ENCODE results near the gene TRPT1. TPM values are rescaled to one million over a fixed set of nuclear protein-coding genes. Genes with fewer than 3 reads are reported as not detected.
A peak's percentile ranks its signal among the peaks of the same experiment; 100 is the strongest.

TRPT1 gene
- total RNA-seq, 2 experiments from 2014 or later, result 33.7 to 41.5 TPM

DNA sequence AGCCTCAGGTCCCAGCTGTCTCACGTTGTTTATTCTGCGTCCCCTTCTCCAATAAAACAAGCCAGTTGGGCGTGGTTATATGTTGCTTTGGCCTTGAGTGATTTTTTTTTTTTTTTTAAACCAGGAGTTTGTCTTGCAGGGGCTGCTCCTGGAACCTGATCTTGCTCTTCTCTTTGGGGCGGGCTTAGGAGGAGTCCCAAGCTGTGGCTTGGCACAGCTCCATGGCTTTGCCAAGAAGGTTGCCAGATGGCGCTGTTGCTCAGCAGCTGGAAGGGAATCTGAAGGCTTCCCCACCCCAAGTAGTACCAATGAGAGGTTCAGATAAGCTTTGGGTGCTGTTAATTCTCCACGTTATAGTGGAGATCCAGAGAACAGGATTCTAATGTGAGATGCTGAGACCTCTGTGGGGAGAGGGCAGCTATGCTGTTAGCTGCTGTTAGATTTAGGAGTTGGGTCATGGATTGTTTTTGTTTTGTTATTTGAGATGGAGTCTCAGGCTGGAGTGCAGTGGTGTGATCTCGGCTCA lies 21.5 kb downstream of the TRPT1 start:
- peaks cover 79% of the 10 kb centered on the region for H3K36me3 Mint-ChIP-seq (ENCODE audit: low read depth)
- TF ChIP-seq, protein P1, sequence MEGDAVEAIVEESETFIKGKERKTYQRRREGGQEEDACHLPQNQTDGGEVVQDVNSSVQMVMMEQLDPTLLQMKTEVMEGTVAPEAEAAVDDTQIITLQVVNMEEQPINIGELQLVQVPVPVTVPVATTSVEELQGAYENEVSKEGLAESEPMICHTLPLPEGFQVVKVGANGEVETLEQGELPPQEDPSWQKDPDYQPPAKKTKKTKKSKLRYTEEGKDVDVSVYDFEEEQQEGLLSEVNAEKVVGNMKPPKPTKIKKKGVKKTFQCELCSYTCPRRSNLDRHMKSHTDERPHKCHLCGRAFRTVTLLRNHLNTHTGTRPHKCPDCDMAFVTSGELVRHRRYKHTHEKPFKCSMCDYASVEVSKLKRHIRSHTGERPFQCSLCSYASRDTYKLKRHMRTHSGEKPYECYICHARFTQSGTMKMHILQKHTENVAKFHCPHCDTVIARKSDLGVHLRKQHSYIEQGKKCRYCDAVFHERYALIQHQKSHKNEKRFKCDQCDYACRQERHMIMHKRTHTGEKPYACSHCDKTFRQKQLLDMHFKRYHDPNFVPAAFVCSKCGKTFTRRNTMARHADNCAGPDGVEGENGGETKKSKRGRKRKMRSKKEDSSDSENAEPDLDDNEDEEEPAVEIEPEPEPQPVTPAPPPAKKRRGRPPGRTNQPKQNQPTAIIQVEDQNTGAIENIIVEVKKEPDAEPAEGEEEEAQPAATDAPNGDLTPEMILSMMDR (IDR thresholded peaks at IDR 0.05), result peak; percentile 62
- POLR2A ChIA-PET, result interaction anchor here (0.7 to 9.7 kb wide), 15 partner anchors 7 to 119 kb away, joined by 3 to 206 read pairs (median 4); partner anchors contain the start of genes ESRRA, FKBP2, NUDT22 and PLCB3
- ATAC-seq (peak; percentile 10), DNase-seq (peak; percentile 87)
- CTCF ChIA-PET, result interaction anchor here (0.7 to 7.5 kb wide), 25 partner anchors 9 to 155 kb away, joined by 3 to 111 read pairs (median 7); partner anchors contain the start of genes BAD, CATSPERZ, FKBP2 and NUDT22
- peaks cover 44% of the 10 kb centered on the region for H3K4me1 Mint-ChIP-seq (ENCODE audit: low read depth)
- H3K27ac Mint-ChIP-seq, result peak overlapping the region; percentile 65
- no peaks in the 10 kb centered on the region for H3K27me3 Mint-ChIP-seq
- intact Hi-C loops (cut with micrococcal nuclease), result loop anchor here (5.0 kb wide), 1 partner anchor 98 kb away; the partner anchor contains the start of gene CATSPERZ
- no peaks in the 10 kb centered on the region for H3K9me3 Mint-ChIP-seq
- H3K4me3 Mint-ChIP-seq, result peak overlapping the region; percentile 53

DNA sequence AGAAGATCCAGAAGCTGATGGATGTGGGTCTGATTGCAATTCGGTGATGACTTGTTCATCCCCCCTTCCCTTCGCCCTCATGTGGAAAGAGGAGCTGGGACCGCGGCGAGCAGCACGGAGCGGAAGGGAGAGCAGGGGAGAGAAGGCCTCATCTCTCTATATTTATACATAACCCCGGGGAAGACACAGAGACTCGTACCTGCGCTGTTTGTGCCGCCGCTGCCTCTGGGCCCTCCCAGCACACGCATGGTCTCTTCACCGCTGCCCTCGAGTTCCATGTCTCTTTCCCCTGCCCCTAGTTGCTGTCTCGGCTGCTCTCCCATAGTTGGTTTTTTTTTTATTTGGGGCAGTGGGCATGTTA lies 21.9 kb downstream of the TRPT1 start:
- intact Hi-C loops (cut with micrococcal nuclease), result loop anchor here (5.0 kb wide), 1 partner anchor 98 kb away; the partner anchor contains the start of gene CATSPERZ
- no peaks in the 10 kb centered on the region for H3K9me3 Mint-ChIP-seq
- DNase-seq, result no peak
- TF ChIP-seq, protein P1 (IDR thresholded peaks at IDR 0.05), result no peak
- peaks cover 40% of the 10 kb centered on the region for H3K4me1 Mint-ChIP-seq (ENCODE audit: low read depth)
- no peaks in the 10 kb centered on the region for H3K27me3 Mint-ChIP-seq
- H3K36me3 Mint-ChIP-seq (ENCODE audit: low read depth), result peaks cover 78% of the 10 kb centered on the region
- ATAC-seq, result no peak
- CTCF ChIA-PET, result interaction anchor here (0.7 to 7.5 kb wide), 24 partner anchors 9 to 155 kb away, joined by 3 to 111 read pairs (median 7); partner anchors contain the start of genes BAD, CATSPERZ, FKBP2 and NUDT22
- POLR2A ChIA-PET, result interaction anchor here (0.7 to 9.7 kb wide), 12 partner anchors 8 to 120 kb away, joined by 3 to 206 read pairs (median 4); partner anchors contain the start of genes ESRRA, FKBP2, NUDT22 and PLCB3
- no peak overlapping the region for H3K4me3 Mint-ChIP-seq
- H3K27ac Mint-ChIP-seq, result peak overlapping the region; percentile 65

DNA sequence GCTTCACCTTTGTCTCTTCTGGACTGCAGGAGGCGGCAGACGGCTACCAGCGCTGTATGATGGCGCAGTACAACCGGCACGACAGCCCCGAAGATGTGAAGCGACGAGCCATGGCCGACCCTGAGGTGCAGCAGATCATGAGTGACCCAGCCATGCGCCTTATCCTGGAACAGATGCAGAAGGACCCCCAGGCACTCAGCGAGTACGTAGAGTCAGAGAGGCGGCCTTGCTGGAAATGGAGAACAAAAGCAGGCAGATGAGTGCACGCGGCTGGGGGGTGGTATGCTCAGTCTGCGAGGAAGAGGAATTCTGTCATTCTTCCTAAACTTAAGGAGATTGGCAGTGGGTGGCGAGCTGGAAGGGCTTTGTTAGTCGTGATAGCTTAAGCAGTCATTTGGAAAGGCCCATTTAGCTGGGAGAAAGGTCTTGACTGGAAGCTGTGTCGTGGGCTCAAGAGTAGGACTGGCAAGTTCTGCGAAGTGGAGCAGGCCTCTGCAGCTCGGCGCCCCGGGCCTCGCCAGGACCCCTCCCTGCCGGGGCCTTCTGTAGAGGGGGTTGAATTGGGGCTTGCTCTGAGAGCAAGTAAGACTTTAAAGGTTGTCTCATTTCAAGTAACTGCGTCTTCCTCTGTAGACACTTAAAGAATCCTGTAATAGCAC lies 22.4 kb downstream of the TRPT1 start:
- DNase-seq, result no peak

DNA sequence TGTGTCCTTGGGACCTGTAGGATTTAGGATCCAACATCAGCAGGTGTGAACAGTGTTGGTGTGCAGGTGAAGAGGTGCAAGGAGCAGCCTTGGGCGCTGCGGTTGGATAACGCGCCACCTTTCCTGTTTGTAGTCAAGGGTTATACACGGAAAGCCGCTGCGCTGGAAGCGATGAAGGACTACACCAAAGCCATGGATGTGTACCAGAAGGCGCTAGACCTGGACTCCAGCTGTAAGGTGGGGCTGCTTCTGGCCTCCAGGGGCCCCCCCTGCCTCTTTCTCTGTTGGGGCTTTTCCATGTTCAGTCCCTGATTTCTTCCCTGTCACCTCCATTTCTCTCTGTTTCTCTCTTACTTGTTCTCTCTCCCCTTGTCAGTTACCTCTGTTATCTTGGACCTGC lies 23.0 kb downstream of the TRPT1 start:
- ATAC-seq (no peak), DNase-seq (no peak)
- H3K4me1 Mint-ChIP-seq (ENCODE audit: low read depth), result peaks cover 34% of the 10 kb centered on the region
- H3K9me3 Mint-ChIP-seq, result no peaks in the 10 kb centered on the region
- TF ChIP-seq, protein P1 (IDR thresholded peaks at IDR 0.05), result no peak
- ChIA-PET POLR2A (interaction anchor here (9.4 kb wide), 1 partner anchor 13 kb away, joined by 206 read pairs; the partner anchor contains the start of gene STIP1), CTCF (interaction anchor here (2.2 to 7.5 kb wide), 2 partner anchors 100 to 129 kb away, joined by 10 to 111 read pairs; partner anchors contain the start of gene CATSPERZ)
- peaks cover 74% of the 10 kb centered on the region for H3K36me3 Mint-ChIP-seq (ENCODE audit: low read depth)
- intact Hi-C loops (cut with micrococcal nuclease), result loop anchor here (5.0 kb wide), 1 partner anchor 99 kb away; the partner anchor contains the start of gene CATSPERZ
- no peaks in the 10 kb centered on the region for H3K27me3 Mint-ChIP-seq
- peak overlapping the region; percentile 13 for H3K27ac Mint-ChIP-seq
- no peak overlapping the region for H3K4me3 Mint-ChIP-seq

More for the DNA sequence above, 22.4 kb downstream of the TRPT1 start:
- ChIA-PET POLR2A (interaction anchor here (0.7 to 9.7 kb wide), 7 partner anchors 14 to 99 kb away, joined by 3 to 206 read pairs (median 55); partner anchors contain the start of genes ESRRA, FKBP2, NUDT22 and PPP1R14B), CTCF (interaction anchor here (1.4 to 7.5 kb wide), 15 partner anchors 8 to 151 kb away, joined by 5 to 111 read pairs (median 11); partner anchors contain the start of genes CATSPERZ, NUDT22, PLCB3 and PPP1R14B)
- Mint-ChIP-seq H3K4me3 (no peak overlapping the region), H3K27me3 (no peaks in the 10 kb centered on the region), H3K36me3 (ENCODE audit: low read depth) (peaks cover 75% of the 10 kb centered on the region), H3K4me1 (ENCODE audit: low read depth) (peaks cover 35% of the 10 kb centered on the region), H3K27ac (peak overlapping the region; percentile 49), H3K9me3 (no peaks in the 10 kb centered on the region)
- ATAC-seq, result no peak
- intact Hi-C loops (cut with micrococcal nuclease), result loop anchor here (5.0 kb wide), 1 partner anchor 99 kb away; the partner anchor contains the start of gene CATSPERZ
- TF ChIP-seq, protein P1 (IDR thresholded peaks at IDR 0.05), result no peak

Data from activated CD8-positive, alpha-beta T cell treated with anti-CD3 and anti-CD28 coated beads for 36 hours (primary cell).